Left ventricle myocardium inferior (tissue), 1 donor: ENCODE results near the gene SLC1A7. TPM values are rescaled to one million over a fixed set of nuclear protein-coding genes. Genes with fewer than 3 reads are reported as not detected.

ENCODE experiments used
- DNase-seq: peaks from one replicate; pipeline ENCODE4 v3.0.0-alpha.2; 2020
- H3K27ac ChIP-seq: fragments of 200-600 bp; replicated peaks from 2 replicates; pipeline ENCODE4 v1.8.0; 2021
- H3K27me3 ChIP-seq: fragments of 200-600 bp; 2 replicates; pipeline ENCODE4 v1.8.0; 2021; ENCODE audit warnings: low read depth
- H3K36me3 ChIP-seq: fragments of 200-600 bp; 2 replicates; pipeline ENCODE4 v1.8.0; 2021
- H3K4me1 ChIP-seq: fragments of 200-600 bp; 2 replicates; pipeline ENCODE4 v1.8.0; 2021
- H3K4me3 ChIP-seq: fragments of 200-600 bp; 2 replicates; pipeline ENCODE4 v1.8.0; 2021; ENCODE audit warnings: mild to moderate bottlenecking, moderate library complexity
- H3K9me3 ChIP-seq: fragments of 200-600 bp; replicated peaks from 2 replicates; pipeline ENCODE4 v1.8.0; 2021
- intact Hi-C: fragments of 100-400 bp; cut with micrococcal nuclease; formaldehyde crosslinking; loops from one replicate; pipeline ENCODE4 v1.11.0; 2022
- total RNA-seq: library from RNA; stranded (reverse); fragmentation: NEBNext Ultra II Directional; extraction: Animal tissue kit (Norgen Biotek cat#: 25700); gene quantifications from one replicate; pipeline ENCODE4 v1.2.1, GENCODE V29; 2021
- TF ChIP-seq, protein P1 (sequence below): fragments of 200-600 bp; IDR thresholded peaks from 2 replicates; pipeline ENCODE4 v1.8.0; 2021; ENCODE audit warnings: antibody characterized with exemption, mild to moderate bottlenecking, borderline replicate concordance
- donor health status: DM: no; HTN: yes; CAD: no; lungs with severe emphysema.

Gene SLC1A7
- total RNA-seq, 1 donor from 2014 or later, result 0.44 TPM

DNA sequence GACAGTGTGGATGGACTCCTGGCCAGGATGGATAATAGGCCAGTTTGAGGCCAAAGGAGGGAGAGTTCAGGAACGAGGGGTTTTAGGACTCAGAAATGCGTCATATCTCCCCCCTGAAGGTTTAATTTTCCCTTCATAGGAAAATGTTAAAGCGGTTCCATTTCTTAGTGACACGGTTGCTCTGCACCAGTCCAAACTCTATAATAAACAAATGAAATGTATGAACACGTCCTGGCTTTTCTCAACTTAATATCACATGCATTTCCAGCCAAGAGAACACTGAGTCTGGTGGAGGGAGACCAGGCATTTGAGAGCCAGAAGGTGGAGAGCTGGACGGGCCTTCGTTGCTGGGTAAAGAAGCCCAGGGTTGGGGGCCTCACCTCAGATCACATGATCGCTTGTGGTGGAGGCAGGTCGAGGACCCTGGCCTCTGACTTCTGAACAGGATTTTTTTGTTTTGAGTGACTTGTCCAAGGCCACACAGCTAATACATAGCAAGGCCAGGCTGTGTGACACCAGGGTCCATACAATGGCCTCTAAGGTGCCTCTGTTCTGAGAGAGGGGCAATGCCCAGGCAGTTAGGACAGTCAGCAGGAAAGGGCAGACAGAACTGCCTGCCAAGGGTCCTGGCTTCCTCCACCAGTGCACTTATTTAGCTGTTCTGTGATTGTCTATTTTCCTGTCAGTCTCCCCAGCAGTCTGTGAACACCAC is 11.4 kb downstream of the SLC1A7 start:
- Histone ChIP-seq H3K27ac (peak overlapping the region; percentile 33), H3K27me3 (no peaks in the 10 kb centered on the region), H3K36me3 (no peaks in the 10 kb centered on the region), H3K4me1 (peaks cover 2% of the 10 kb centered on the region), H3K4me3 (no peak overlapping the region), H3K9me3 (no peaks in the 10 kb centered on the region)
- no peak for DNase-seq
- intact Hi-C loops, result no loop called here
- TF ChIP-seq, protein P1, sequence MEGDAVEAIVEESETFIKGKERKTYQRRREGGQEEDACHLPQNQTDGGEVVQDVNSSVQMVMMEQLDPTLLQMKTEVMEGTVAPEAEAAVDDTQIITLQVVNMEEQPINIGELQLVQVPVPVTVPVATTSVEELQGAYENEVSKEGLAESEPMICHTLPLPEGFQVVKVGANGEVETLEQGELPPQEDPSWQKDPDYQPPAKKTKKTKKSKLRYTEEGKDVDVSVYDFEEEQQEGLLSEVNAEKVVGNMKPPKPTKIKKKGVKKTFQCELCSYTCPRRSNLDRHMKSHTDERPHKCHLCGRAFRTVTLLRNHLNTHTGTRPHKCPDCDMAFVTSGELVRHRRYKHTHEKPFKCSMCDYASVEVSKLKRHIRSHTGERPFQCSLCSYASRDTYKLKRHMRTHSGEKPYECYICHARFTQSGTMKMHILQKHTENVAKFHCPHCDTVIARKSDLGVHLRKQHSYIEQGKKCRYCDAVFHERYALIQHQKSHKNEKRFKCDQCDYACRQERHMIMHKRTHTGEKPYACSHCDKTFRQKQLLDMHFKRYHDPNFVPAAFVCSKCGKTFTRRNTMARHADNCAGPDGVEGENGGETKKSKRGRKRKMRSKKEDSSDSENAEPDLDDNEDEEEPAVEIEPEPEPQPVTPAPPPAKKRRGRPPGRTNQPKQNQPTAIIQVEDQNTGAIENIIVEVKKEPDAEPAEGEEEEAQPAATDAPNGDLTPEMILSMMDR, result no peak

DNA sequence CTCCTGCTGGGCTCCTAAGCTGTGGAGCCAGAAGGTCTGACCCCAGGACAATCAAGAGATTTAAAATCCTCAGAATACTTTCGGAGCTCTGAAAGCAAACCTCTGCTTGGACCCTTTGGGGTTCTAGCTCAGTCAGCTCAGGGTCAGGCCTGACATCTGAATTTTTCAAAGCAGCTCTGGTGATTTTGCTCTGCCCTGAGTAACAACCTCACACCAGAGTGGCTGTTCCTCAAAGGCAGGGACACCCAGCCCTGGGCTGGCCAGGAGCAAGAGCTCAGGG is 11.9 kb downstream of the SLC1A7 start:
- intact Hi-C loops, result no loop called here
- H3K9me3 ChIP-seq, result no peaks in the 10 kb centered on the region
- peaks cover 4% of the 10 kb centered on the region for H3K4me1 ChIP-seq
- H3K27me3 ChIP-seq, result no peaks in the 10 kb centered on the region
- DNase-seq, result no peak
- TF ChIP-seq, protein P1, result no peak
- H3K4me3 ChIP-seq, result no peak overlapping the region
- no peaks in the 10 kb centered on the region for H3K36me3 ChIP-seq
- H3K27ac ChIP-seq, result peak overlapping the region; percentile 30

DNA sequence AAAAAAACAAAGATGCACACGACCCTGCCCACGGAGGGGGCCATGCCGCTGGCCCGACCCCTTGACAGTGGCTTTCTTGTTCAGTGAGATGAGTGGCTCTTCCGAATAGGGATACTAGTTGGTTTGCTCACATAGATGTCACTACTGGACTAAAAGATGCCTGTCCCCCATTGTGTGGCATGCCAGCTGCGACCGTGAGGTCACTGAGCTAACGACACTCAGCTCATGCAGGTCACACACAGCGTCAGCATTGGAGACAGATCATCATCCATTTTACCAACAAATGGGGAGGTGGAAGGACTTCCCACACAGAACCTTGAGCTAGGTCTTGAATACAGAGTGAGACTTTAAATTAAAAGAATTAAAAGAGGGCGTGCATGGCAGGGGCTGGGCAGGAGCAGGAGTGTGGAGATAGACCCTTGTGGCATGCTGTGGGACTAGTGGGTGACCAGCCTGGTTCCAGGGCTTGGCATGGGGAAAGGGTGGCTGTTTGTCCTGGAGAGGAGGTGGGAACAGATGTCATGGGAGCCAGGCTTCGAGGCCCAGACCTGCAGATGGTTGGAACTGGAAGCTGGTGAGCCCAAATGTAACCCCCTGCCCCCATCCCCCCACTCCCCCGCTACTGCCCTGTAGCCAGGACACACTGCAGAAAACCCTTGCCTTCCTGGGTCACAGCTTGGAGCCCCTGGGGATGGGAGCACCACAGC is 12.4 kb downstream of the SLC1A7 start:
- TF ChIP-seq, protein P1, result no peak
- H3K27ac ChIP-seq, result peak overlapping the region; percentile 30
- intact Hi-C loops, result no loop called here

DNA sequence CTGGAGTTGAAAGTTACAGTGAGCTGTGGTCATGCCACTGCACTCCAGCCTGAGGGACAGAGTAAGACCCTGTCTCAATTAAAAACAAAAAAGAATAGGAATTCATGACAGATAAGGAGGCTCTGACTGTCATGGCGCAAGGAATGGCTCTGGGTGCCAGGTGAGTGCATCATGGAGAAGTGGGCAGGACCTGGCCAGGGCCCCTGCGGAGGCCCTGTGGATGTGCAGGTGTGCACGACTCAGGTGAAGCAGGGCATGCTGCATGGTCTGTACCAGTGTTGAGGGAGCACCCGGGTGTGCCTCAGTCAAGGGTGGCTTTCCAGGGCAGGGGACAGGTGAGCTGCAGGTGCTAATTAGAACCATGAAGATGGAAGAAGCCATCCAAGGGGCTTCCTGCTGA is 14.0 kb downstream of the SLC1A7 start:
- TF ChIP-seq, protein P1, result no peak
- peaks cover 20% of the 10 kb centered on the region for H3K4me1 ChIP-seq
- H3K36me3 ChIP-seq, result no peaks in the 10 kb centered on the region
- intact Hi-C loops, result no loop called here
- DNase-seq, result no peak
- no peaks in the 10 kb centered on the region for H3K27me3 ChIP-seq
- H3K27ac ChIP-seq, result no peak overlapping the region
- H3K9me3 ChIP-seq, result no peaks in the 10 kb centered on the region
- no peak overlapping the region for H3K4me3 ChIP-seq

More for the DNA sequence above, 12.4 kb downstream of the SLC1A7 start:
- peaks cover 9% of the 10 kb centered on the region for H3K4me1 ChIP-seq
- H3K36me3 ChIP-seq, result no peaks in the 10 kb centered on the region
- DNase-seq, result no peak
- no peaks in the 10 kb centered on the region for H3K9me3 ChIP-seq
- no peak overlapping the region for H3K4me3 ChIP-seq
- no peaks in the 10 kb centered on the region for H3K27me3 ChIP-seq

DNA sequence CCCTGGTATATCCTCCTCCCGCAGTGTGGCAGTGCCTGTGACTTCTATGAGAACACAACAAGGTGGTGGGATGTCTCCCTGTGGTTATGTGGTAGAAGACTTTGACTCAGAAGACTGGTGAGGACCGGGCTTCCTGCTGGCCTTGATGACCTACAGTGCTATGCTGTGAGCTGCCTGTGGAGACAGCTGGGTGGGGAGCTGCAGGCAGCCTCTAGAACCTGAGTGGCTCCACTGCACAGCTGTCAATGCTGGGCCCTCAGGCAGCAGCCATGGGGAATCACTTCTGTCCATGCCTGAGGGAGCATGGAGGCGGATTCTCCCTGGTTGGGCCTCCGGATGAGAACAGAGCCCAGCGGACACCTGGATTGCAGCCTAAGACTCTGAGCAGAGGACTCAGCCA is 14.9 kb downstream of the SLC1A7 start:
- TF ChIP-seq, protein P1, result no peak
- H3K4me3 ChIP-seq, result no peak overlapping the region
- intact Hi-C loops, result no loop called here
- no peaks in the 10 kb centered on the region for H3K36me3 ChIP-seq
- peaks cover 28% of the 10 kb centered on the region for H3K4me1 ChIP-seq
- H3K9me3 ChIP-seq, result no peaks in the 10 kb centered on the region
- DNase-seq, result no peak
- no peak overlapping the region for H3K27ac ChIP-seq
- no peaks in the 10 kb centered on the region for H3K27me3 ChIP-seq
